OCI-LY1 (cell line): ENCODE results near the gene ABR.
A peak's percentile ranks its signal among the peaks of the same experiment; 100 is the strongest.

Experiments used
- H2AFZ ChIP-seq: fragments of 200-600 bp; sonication (generic), shearing (Covaris generic); 2 replicates; pipeline ENCODE4 v1.6.0; 2014; ENCODE audit warnings: antibody characterized with exemption, mild to moderate bottlenecking, low read length
- H3F3A ChIP-seq: fragments of 200-600 bp; sonication (generic), shearing (Covaris generic); 2 replicates; pipeline ENCODE4 v1.6.0; 2014; ENCODE audit warnings: mild to moderate bottlenecking, antibody characterized with exemption, low read length, moderate library complexity; ENCODE audit not compliant: insufficient read depth
- H3K27ac ChIP-seq: fragments of 200-600 bp; sonication (generic); 2 replicates; pipeline ENCODE4 v1.5.1; 2014; ENCODE audit warnings: low read length, mixed run types, mild to moderate bottlenecking, low read depth; ENCODE audit not compliant: poor library complexity, severe bottlenecking
- H3K27me3 ChIP-seq: fragments of 200-600 bp; sonication (generic); 2 replicates; pipeline ENCODE4 v1.6.0; 2014; ENCODE audit warnings: antibody characterized with exemption, mild to moderate bottlenecking, low read length, moderate library complexity; ENCODE audit not compliant: insufficient read depth
- H3K36me3 ChIP-seq: fragments of 200-600 bp; sonication (generic); 2 replicates; pipeline ENCODE4 v1.6.1; 2014; ENCODE audit warnings: mild to moderate bottlenecking, antibody characterized with exemption, low read length, moderate library complexity, mixed read lengths; ENCODE audit not compliant: insufficient read depth
- H3K4me1 ChIP-seq: fragments of 200-600 bp; sonication (generic); 2 replicates; pipeline ENCODE4 v1.5.1; 2014; ENCODE audit warnings: mild to moderate bottlenecking, low read length, moderate library complexity; ENCODE audit not compliant: insufficient read depth, severe bottlenecking
- H3K4me2 ChIP-seq: fragments of 200-600 bp; sonication (generic), shearing (Covaris generic); 2 replicates; pipeline ENCODE4 v1.6.1; 2014; ENCODE audit warnings: low read length
- H3K4me3 ChIP-seq: fragments of 200-600 bp; sonication (generic); 2 replicates; pipeline ENCODE4 v1.5.1; 2014; ENCODE audit warnings: low read length, low read depth, mild to moderate bottlenecking, mixed read lengths; ENCODE audit not compliant: poor library complexity, severe bottlenecking
- H3K79me2 ChIP-seq: fragments of 200-600 bp; shearing (Covaris generic); 2 replicates; pipeline ENCODE4 v1.6.1; 2016; ENCODE audit warnings: mixed run types, low read length, mixed read lengths; ENCODE audit not compliant: insufficient read depth
- H3K9ac ChIP-seq: fragments of 200-600 bp; sonication (generic), shearing (Covaris generic); 2 replicates; pipeline ENCODE4 v1.6.1; 2014; ENCODE audit warnings: mild to moderate bottlenecking, low read length, mixed read lengths
- H3K9me2 ChIP-seq: fragments of 200-600 bp; sonication (generic), shearing (Covaris generic); 2 replicates; pipeline ENCODE4 v1.6.1; 2014; ENCODE audit warnings: low read depth, mild to moderate bottlenecking, low read length, mixed read lengths
- H3K9me3 ChIP-seq: fragments of 200-600 bp; shearing (Covaris generic); 2 replicates; pipeline ENCODE4 v1.6.1; 2014; ENCODE audit warnings: low read length, mixed read lengths
- H4K20me1 ChIP-seq: fragments of 200-600 bp; sonication (generic), shearing (Covaris generic); 2 replicates; pipeline ENCODE4 v1.6.0; 2016; ENCODE audit warnings: mild to moderate bottlenecking, low read length; ENCODE audit not compliant: insufficient read depth
- CTCF ChIP-seq: fragments of 200-600 bp; sonication (generic), shearing (Covaris generic); IDR thresholded peaks from 2 replicates; pipeline ENCODE4 v1.5.1; 2017; ENCODE audit warnings: mild to moderate bottlenecking, antibody characterized with exemption, low read length, moderate library complexity, mixed read lengths
- EZH2 ChIP-seq: fragments of 200-600 bp; sonication (generic), shearing (Covaris generic); IDR thresholded peaks from 2 replicates; pipeline ENCODE4 v1.8.0; 2017; ENCODE audit warnings: borderline replicate concordance, mixed run types, mild to moderate bottlenecking, antibody characterized with exemption, low read length, moderate library complexity, mixed read lengths

Gene ABR

GRCh38 chr17:1179818-1180742 lies at the start of gene ABR:
TSS of gene ABR (minus strand) at chr17:1179981. CDS start at chr17:1179727, 254 bp downstream.
- peak within 1 kb of the TSS; percentile 91 for H3K4me2 ChIP-seq
- no peaks in the 10 kb centered on the region for H3K27me3 ChIP-seq
- H3F3A ChIP-seq, result no peaks in the 10 kb centered on the region
- H3K9ac ChIP-seq, result peak within 1 kb of the TSS; percentile 83
- H4K20me1 ChIP-seq, result no peaks in the 10 kb centered on the region
- H3K4me3 ChIP-seq, result peak within 1 kb of the TSS; percentile 88
- peaks cover 59% of the 10 kb centered on the region for H3K4me1 ChIP-seq
- peak within 1 kb of the TSS; percentile 91 for H3K27ac ChIP-seq
- H3K36me3 ChIP-seq, result no peaks in the 10 kb centered on the region
- no peak within 1 kb of the TSS for H2AFZ ChIP-seq
- no peaks in the 10 kb centered on the region for H3K9me3 ChIP-seq
- TF ChIP-seq EZH2, result no peak
- TF ChIP-seq CTCF, result no peak
- H3K9me2 ChIP-seq, result no peaks in the 10 kb centered on the region
- no peaks in the 10 kb centered on the region for H3K79me2 ChIP-seq

- H3F3A ChIP-seq, result 0 out of 2 replicates have a peak, but pooled peaks cover 3% of the 10 kb centered on the region
- no peaks in the 10 kb centered on the region for H3K9me2 ChIP-seq
- H2AFZ ChIP-seq, result no peak overlapping the region
- peak overlapping the region; percentile 73 for H3K4me3 ChIP-seq
- H3K4me1 ChIP-seq, result peaks cover 36% of the 10 kb centered on the region
- H3K4me2 ChIP-seq, result peak overlapping the region; percentile 83
- peaks cover 9% of the 10 kb centered on the region; the same call in 1 of the 2 replicates for H3K27me3 ChIP-seq
- H3K36me3 ChIP-seq, result peaks cover 24% of the 10 kb centered on the region; the same call in 1 of the 2 replicates
- peak overlapping the region; percentile 74 for H3K9ac ChIP-seq
- H4K20me1 ChIP-seq, result no peaks in the 10 kb centered on the region
- H3K27ac ChIP-seq, result no peak overlapping the region
- TF ChIP-seq CTCF (no peak), EZH2 (no peak)
- H3K9me3 ChIP-seq, result no peaks in the 10 kb centered on the region
- H3K79me2 ChIP-seq, result peaks cover 28% of the 10 kb centered on the region
These were observed 49.6 kb upstream of the ABR start for GRCh38 chr17:1229349-1229899.

GRCh38 chr17:1228781-1229348 lies 49.1 kb upstream of the ABR start:
- H3K9ac ChIP-seq, result peak overlapping the region; percentile 74
- TF ChIP-seq EZH2 (no peak), CTCF (no peak)
- H3K4me2 ChIP-seq, result peak overlapping the region; percentile 83
- H3K27ac ChIP-seq, result peak overlapping the region; percentile 80
- no peaks in the 10 kb centered on the region for H3K9me2 ChIP-seq
- H3F3A ChIP-seq, result 0 out of 2 replicates have a peak, but pooled peaks cover 3% of the 10 kb centered on the region
- no peaks in the 10 kb centered on the region for H3K9me3 ChIP-seq
- H3K4me3 ChIP-seq, result peak overlapping the region; percentile 73
- H4K20me1 ChIP-seq, result no peaks in the 10 kb centered on the region
- peaks cover 24% of the 10 kb centered on the region; the same call in 1 of the 2 replicates for H3K36me3 ChIP-seq
- H2AFZ ChIP-seq, result no peak overlapping the region
- peaks cover 42% of the 10 kb centered on the region for H3K4me1 ChIP-seq
- H3K27me3 ChIP-seq, result peaks cover 9% of the 10 kb centered on the region; the same call in 1 of the 2 replicates
- peaks cover 28% of the 10 kb centered on the region for H3K79me2 ChIP-seq
